ENCODE data around the gene ANG. TPM values are rescaled to one million over a fixed set of nuclear protein-coding genes. Genes with fewer than 3 reads are reported as not detected.

ANG gene
- total RNA-seq, 1 donor from 2014 or later = 4.2 TPM

GRCh38 chr14:20711261-20711660, 22.7 kb downstream of the ANG start:
- Histone ChIP-seq H3K27ac (no peak overlapping the region), H3K4me3 (no peak overlapping the region), H3K36me3 (no peaks in the 10 kb centered on the region), H3K9me3 (no peaks in the 10 kb centered on the region), H3K4me1 (peaks cover 0 to 3% of the 10 kb centered on the region in 2 donors), H3K27me3 (no peaks in the 10 kb centered on the region)
- intact Hi-C loops (cut with DNase I) = no loop called here
- no peak for DNase-seq (ENCODE audit: low spot score in 2 of 2)
- no peak for TF ChIP-seq CTCF (IDR thresholded peaks at IDR 0.05)

GRCh38 chr14:20711685-20712084, 23.1 kb downstream of the ANG start:
- intact Hi-C loops (cut with DNase I) = no loop called here
- Histone ChIP-seq H3K4me1 (peaks cover 0 to 3% of the 10 kb centered on the region in 2 donors), H3K27ac (no peak overlapping the region), H3K4me3 (no peak overlapping the region), H3K36me3 (no peaks in the 10 kb centered on the region), H3K9me3 (no peaks in the 10 kb centered on the region), H3K27me3 (no peaks in the 10 kb centered on the region)
- DNase-seq (ENCODE audit: low spot score in 2 of 2) = no peak
- no peak for TF ChIP-seq CTCF (IDR thresholded peaks at IDR 0.05)

- intact Hi-C loops (cut with DNase I) = no loop called here
Observed at GRCh38 chr14:20712904-20713303, 24.3 kb downstream of the ANG start.

GRCh38 chr14:20714593-20715250, 26.2 kb downstream of the ANG start:
- peak overlapping the region in 1 of 2 donors; percentile 38 for H3K27ac ChIP-seq
- TF ChIP-seq CTCF (IDR thresholded peaks at IDR 0.05) = no peak
- no peaks in the 10 kb centered on the region for H3K9me3 ChIP-seq
- DNase-seq (ENCODE audit: low spot score in 2 of 2) = peak; percentile 69 to 88
- H3K4me3 ChIP-seq = no peak overlapping the region
- intact Hi-C loops (cut with DNase I) = no loop called here
- no peaks in the 10 kb centered on the region for H3K27me3 ChIP-seq
- no peaks in the 10 kb centered on the region for H3K36me3 ChIP-seq
- H3K4me1 ChIP-seq = no peaks in the 10 kb centered on the region

More at GRCh38 chr14:20712904-20713303, 24.3 kb downstream of the ANG start:
- Histone ChIP-seq H3K36me3 (no peaks in the 10 kb centered on the region), H3K27me3 (no peaks in the 10 kb centered on the region), H3K27ac (no peak overlapping the region), H3K4me3 (no peak overlapping the region), H3K9me3 (no peaks in the 10 kb centered on the region), H3K4me1 (peaks cover 0 to 3% of the 10 kb centered on the region in 2 donors)
- TF ChIP-seq CTCF (IDR thresholded peaks at IDR 0.05) = no peak
- no peak for DNase-seq (ENCODE audit: low spot score in 2 of 2)

GRCh38 chr14:20719777-20720176, 31.2 kb downstream of the ANG start:
- H3K27me3 ChIP-seq = no peaks in the 10 kb centered on the region
- TF ChIP-seq CTCF (IDR thresholded peaks at IDR 0.05) = no peak
- no peaks in the 10 kb centered on the region for H3K9me3 ChIP-seq
- no peaks in the 10 kb centered on the region for H3K36me3 ChIP-seq
- H3K27ac ChIP-seq = no peak overlapping the region
- intact Hi-C loops (cut with DNase I) = no loop called here
- no peaks in the 10 kb centered on the region for H3K4me1 ChIP-seq
- no peak for DNase-seq (ENCODE audit: low spot score in 2 of 2)
- H3K4me3 ChIP-seq = no peak overlapping the region

GRCh38 chr14:20720741-20721140, 32.2 kb downstream of the ANG start:
- intact Hi-C loops (cut with DNase I) = no loop called here
- TF ChIP-seq CTCF (IDR thresholded peaks at IDR 0.05) = no peak
- DNase-seq (ENCODE audit: low spot score in 2 of 2) = no peak
- no peaks in the 10 kb centered on the region for H3K27me3 ChIP-seq
- no peaks in the 10 kb centered on the region for H3K4me1 ChIP-seq
- H3K27ac ChIP-seq = no peak overlapping the region
- H3K4me3 ChIP-seq = no peak overlapping the region
- H3K9me3 ChIP-seq = no peaks in the 10 kb centered on the region
- no peaks in the 10 kb centered on the region for H3K36me3 ChIP-seq
